ENCODE results near the gene CNTNAP4.

CNTNAP4 gene

DNA sequence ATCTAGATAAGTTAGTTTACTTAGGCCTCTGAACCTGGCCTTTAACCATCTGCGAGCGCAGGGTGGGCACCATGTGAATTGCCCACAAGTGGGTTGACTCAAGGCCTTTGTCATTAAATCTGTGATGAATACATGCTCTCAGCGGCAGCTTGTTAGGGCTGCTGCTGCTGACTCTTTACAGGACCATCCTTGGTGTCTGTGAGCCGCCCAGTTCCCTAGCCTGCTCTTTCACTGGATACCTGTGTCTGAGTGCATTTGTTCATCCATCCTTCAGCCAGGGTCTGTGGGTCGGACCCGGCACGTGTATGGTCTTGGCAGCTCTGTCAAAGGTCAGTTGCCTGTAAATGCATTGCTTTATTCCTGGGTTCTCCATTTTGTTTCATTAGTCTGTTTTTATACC, 321.3 kb downstream of the CNTNAP4 start:
- no peak for DNase-seq (ENCODE audit: low read depth)

DNA sequence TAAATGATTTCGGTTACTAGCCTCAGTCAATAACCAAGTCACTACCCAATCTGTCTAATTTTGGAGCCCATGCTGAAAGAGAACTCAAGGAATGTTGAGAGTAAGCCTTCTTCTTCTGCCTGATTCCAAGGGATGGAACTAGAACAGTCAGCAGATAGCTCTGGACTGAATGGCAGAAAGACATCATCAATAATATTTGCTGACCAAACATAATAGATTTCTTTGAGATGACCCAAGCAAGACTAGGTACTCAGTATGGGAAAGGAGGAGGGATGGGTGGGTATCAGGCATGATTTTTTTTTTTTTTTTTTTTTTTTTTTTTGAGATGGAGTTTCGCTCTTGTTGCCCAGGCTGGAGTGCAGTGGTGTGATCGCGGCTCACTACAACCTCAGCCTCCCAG, 330.1 kb downstream of the CNTNAP4 start:
- no peak for DNase-seq (ENCODE audit: low read depth)
